ENCODE data around the gene PRR18. TPM values are rescaled to one million over a fixed set of nuclear protein-coding genes. Genes with fewer than 3 reads are reported as not detected.

PRR18 gene
- total and polyA plus RNA-seq, 2 donors (not counting 1 experiment from before 2014, with no cell fraction given): not detected

DNA sequence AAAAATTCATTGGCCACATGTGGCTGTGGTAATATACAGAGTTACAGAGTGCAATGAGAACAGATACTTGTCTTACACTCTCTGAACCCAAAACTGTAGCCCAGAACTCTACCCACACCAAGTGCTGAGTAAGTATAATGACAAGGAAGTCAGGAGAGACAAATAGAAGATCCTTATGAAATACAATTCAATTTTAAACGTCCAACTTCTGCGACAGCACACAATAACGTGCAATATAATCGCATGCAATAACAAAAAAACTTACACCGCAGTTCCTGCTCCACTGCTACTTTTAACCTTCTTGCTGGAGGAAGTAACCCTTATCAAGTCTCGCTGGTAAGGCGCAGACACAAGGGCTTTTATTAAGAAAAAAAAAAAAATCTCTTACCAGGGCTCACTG is 33.3 kb upstream of the PRR18 start:
- peaks cover 2% of the 10 kb centered on the region for H3K4me1 ChIP-seq (ENCODE audit: control insufficient read depth, extremely low read depth, insufficient read depth, low read length)
- peak overlapping the region; percentile 96 for H3K27ac ChIP-seq (ENCODE audit: insufficient read depth, low read length)
- H4K20me1 ChIP-seq (ENCODE audit: control insufficient read depth, extremely low read depth, insufficient read depth, low read length): no peaks in the 10 kb centered on the region
- H3K36me3 ChIP-seq (ENCODE audit: control insufficient read depth, insufficient read depth, low read length): no peaks in the 10 kb centered on the region
- no peak for DNase-seq (ENCODE audit: low read depth in 2 of 2)
- H3K9ac ChIP-seq (ENCODE audit: insufficient read depth, low read length): peak overlapping the region; percentile 17
- peak overlapping the region; percentile 85 to 100 (median 96) for H3K4me3 ChIP-seq (replicated peaks in 1 of 4; ENCODE audit: control extremely low read depth in 1 of 4, insufficient read depth in 1 of 4, low read depth in 3 of 4, low read length in 4 of 4)
- H3K9me3 ChIP-seq (ENCODE audit: control insufficient read depth, insufficient read depth, low read depth, low read length): no peaks in the 10 kb centered on the region
- no peak overlapping the region for H2AFZ ChIP-seq (ENCODE audit: low read length)
- H3K79me2 ChIP-seq (ENCODE audit: control insufficient read depth, insufficient read depth, low read length): peaks cover 57% of the 10 kb centered on the region
- TF ChIP-seq EZH2 (IDR thresholded peaks at IDR 0.05; ENCODE audit: low read length, missing control alignments): no peak
- TF ChIP-seq, protein P1, sequence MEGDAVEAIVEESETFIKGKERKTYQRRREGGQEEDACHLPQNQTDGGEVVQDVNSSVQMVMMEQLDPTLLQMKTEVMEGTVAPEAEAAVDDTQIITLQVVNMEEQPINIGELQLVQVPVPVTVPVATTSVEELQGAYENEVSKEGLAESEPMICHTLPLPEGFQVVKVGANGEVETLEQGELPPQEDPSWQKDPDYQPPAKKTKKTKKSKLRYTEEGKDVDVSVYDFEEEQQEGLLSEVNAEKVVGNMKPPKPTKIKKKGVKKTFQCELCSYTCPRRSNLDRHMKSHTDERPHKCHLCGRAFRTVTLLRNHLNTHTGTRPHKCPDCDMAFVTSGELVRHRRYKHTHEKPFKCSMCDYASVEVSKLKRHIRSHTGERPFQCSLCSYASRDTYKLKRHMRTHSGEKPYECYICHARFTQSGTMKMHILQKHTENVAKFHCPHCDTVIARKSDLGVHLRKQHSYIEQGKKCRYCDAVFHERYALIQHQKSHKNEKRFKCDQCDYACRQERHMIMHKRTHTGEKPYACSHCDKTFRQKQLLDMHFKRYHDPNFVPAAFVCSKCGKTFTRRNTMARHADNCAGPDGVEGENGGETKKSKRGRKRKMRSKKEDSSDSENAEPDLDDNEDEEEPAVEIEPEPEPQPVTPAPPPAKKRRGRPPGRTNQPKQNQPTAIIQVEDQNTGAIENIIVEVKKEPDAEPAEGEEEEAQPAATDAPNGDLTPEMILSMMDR (conservative IDR thresholded peaks at IDR 0.05 in 1 of 2, IDR thresholded peaks at IDR 0.05 in 1 of 2; ENCODE audit: low read depth in 1 of 2, low read length in 2 of 2): no peak
- H3K27me3 ChIP-seq (ENCODE audit: control insufficient read depth, insufficient read depth, low read length): no peaks in the 10 kb centered on the region
- peak overlapping the region; percentile 99 for H3K4me2 ChIP-seq (ENCODE audit: extremely low read depth, insufficient read depth, low read length)

DNA sequence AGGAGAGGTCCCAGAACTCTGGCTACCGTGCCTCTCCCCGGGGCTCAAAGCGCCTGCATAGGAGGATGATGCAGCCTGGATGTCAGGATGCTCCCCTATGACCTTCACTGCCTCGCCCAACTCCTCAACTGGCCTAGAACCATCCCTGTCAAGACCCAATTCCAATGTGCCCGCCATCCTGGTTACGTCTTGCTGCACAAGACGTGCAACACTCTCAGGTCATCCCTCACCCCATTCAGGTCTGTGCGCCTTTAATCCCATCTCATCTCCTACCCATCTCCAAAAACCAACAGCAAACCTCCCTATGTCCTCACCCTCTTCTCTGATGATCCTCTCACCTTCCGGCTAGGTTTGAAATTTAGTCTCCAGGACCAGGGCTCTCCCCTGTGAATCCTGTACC is 30.7 kb upstream of the PRR18 start:
- no peaks in the 10 kb centered on the region for H3K9me3 ChIP-seq (ENCODE audit: control insufficient read depth, insufficient read depth, low read depth, low read length)
- H3K4me2 ChIP-seq (ENCODE audit: extremely low read depth, insufficient read depth, low read length): no peak overlapping the region
- peaks cover 70% of the 10 kb centered on the region for H3K79me2 ChIP-seq (ENCODE audit: control insufficient read depth, insufficient read depth, low read length)
- H3K27me3 ChIP-seq (ENCODE audit: control insufficient read depth, insufficient read depth, low read length): no peaks in the 10 kb centered on the region
- no peak overlapping the region for H2AFZ ChIP-seq (ENCODE audit: low read length)
- H3K9ac ChIP-seq (ENCODE audit: insufficient read depth, low read length): no peak overlapping the region
- peaks cover 2% of the 10 kb centered on the region for H3K4me1 ChIP-seq (ENCODE audit: control insufficient read depth, extremely low read depth, insufficient read depth, low read length)
- no peak overlapping the region for H3K27ac ChIP-seq (ENCODE audit: insufficient read depth, low read length)
- TF ChIP-seq EZH2 (IDR thresholded peaks at IDR 0.05; ENCODE audit: low read length, missing control alignments): no peak
- TF ChIP-seq, protein P1 (conservative IDR thresholded peaks at IDR 0.05 in 1 of 2, IDR thresholded peaks at IDR 0.05 in 1 of 2; ENCODE audit: low read depth in 1 of 2, low read length in 2 of 2): no peak
- no peaks in the 10 kb centered on the region for H3K36me3 ChIP-seq (ENCODE audit: control insufficient read depth, insufficient read depth, low read length)
- no peak overlapping the region for H3K4me3 ChIP-seq (replicated peaks in 1 of 4; ENCODE audit: control extremely low read depth in 1 of 4, insufficient read depth in 1 of 4, low read depth in 3 of 4, low read length in 4 of 4)
- no peak for DNase-seq (ENCODE audit: low read depth in 2 of 2)
- no peaks in the 10 kb centered on the region for H4K20me1 ChIP-seq (ENCODE audit: control insufficient read depth, extremely low read depth, insufficient read depth, low read length)

DNA sequence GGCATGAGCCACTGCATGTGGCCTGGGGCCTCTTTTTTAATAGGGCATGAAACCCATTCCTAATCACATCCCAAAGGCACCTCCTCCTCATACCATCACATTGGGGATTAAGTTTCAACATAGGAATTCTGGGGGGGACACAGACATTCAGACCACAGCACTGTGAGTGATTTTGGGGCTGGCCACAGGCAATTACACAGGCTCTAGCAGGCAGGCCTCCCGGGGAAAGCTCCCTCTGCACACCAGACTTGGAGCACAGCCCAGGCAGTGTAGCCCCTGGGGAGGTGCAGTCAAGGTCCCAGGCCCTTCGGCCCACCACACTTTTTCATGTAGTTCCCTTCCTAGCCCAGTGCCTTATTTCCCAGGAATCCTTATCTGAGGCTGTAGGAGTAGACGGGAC is 28.7 kb upstream of the PRR18 start:
- H3K27ac ChIP-seq (ENCODE audit: insufficient read depth, low read length): no peak overlapping the region
- H3K9ac ChIP-seq (ENCODE audit: insufficient read depth, low read length): no peak overlapping the region
- DNase-seq (ENCODE audit: low read depth in 2 of 2): no peak
- no peaks in the 10 kb centered on the region for H4K20me1 ChIP-seq (ENCODE audit: control insufficient read depth, extremely low read depth, insufficient read depth, low read length)
- H3K27me3 ChIP-seq (ENCODE audit: control insufficient read depth, insufficient read depth, low read length): no peaks in the 10 kb centered on the region
- H3K4me1 ChIP-seq (ENCODE audit: control insufficient read depth, extremely low read depth, insufficient read depth, low read length): peaks cover 2% of the 10 kb centered on the region
- TF ChIP-seq EZH2 (IDR thresholded peaks at IDR 0.05; ENCODE audit: low read length, missing control alignments): no peak
- TF ChIP-seq, protein P1 (conservative IDR thresholded peaks at IDR 0.05 in 1 of 2, IDR thresholded peaks at IDR 0.05 in 1 of 2; ENCODE audit: low read depth in 1 of 2, low read length in 2 of 2): no peak
- H3K36me3 ChIP-seq (ENCODE audit: control insufficient read depth, insufficient read depth, low read length): no peaks in the 10 kb centered on the region
- H2AFZ ChIP-seq (ENCODE audit: low read length): no peak overlapping the region
- H3K4me2 ChIP-seq (ENCODE audit: extremely low read depth, insufficient read depth, low read length): no peak overlapping the region
- no peak overlapping the region for H3K4me3 ChIP-seq (replicated peaks in 1 of 4; ENCODE audit: control extremely low read depth in 1 of 4, insufficient read depth in 1 of 4, low read depth in 3 of 4, low read length in 4 of 4)
- H3K9me3 ChIP-seq (ENCODE audit: control insufficient read depth, insufficient read depth, low read depth, low read length): no peaks in the 10 kb centered on the region
- peaks cover 75% of the 10 kb centered on the region for H3K79me2 ChIP-seq (ENCODE audit: control insufficient read depth, insufficient read depth, low read length)

Data from fibroblast of lung (primary cell).